ENCODE data around the gene CARS2. TPM values are rescaled to one million over a fixed set of nuclear protein-coding genes. Genes with fewer than 3 reads are reported as not detected.
A peak's percentile ranks its signal among the peaks of the same experiment; 100 is the strongest.

CARS2 gene
- total and polyA plus RNA-seq, 2 experiments from 2014 or later = 75.7 to 96.7 TPM

DNA sequence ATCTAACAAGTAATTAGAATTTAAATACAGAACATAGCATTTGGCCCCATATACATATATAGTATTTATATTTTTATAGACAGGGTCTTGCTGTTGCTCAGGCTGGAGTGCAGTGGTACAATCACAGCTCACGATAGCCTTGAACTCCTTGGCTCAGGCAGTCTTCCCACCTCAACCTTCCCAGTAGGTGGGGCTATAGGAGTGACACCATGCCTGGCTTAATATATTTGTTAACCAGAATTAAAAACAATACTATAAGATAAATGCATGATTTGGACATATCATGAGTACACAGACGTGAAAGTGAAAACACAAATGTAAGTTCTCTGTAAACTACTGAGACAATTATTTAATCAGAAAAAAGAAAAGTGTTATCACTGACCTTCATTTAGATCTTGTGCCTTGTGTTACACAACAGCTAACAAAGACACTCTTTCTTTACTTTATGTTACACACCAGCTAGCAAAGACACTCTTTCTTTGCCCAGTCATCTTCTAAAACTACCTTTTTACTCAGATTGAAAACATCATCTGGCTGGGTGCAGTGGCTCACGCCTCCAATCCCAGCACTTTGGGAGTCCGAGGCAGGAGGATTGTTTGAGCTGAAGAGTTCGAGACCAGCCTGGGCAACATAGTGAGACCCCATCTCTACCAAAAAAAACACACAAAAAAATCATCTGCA, 22.6 kb downstream of the CARS2 start:
- no peak overlapping the region for H3K27ac ChIP-seq
- peaks cover 24% of the 10 kb centered on the region for H3K36me3 ChIP-seq (ENCODE audit: low read depth)
- no peaks in the 10 kb centered on the region for H3K79me2 ChIP-seq (ENCODE audit: insufficient read depth)
- H3K4me3 ChIP-seq = no peak overlapping the region
- in situ Hi-C loops (cut with MboI) = no loop called here
- no peak overlapping the region for H2AFZ ChIP-seq
- TF ChIP-seq EZH2phosphoT487 (IDR thresholded peaks at IDR 0.05; ENCODE audit: insufficient read depth, low read depth) (no peak), EZH2 (IDR thresholded peaks at IDR 0.05; ENCODE audit: insufficient read depth, poor library complexity, severe bottlenecking) (no peak)
- no peaks in the 10 kb centered on the region for H3K4me1 ChIP-seq (ENCODE audit: insufficient read depth)
- no peaks in the 10 kb centered on the region for H3K9me2 ChIP-seq (ENCODE audit: insufficient read depth)
- H3F3A ChIP-seq (ENCODE audit: insufficient read depth) = no peaks in the 10 kb centered on the region
- H3K27me3 ChIP-seq (replicated peaks; ENCODE audit: insufficient read depth) = no peaks in the 10 kb centered on the region
- no peak overlapping the region for H3K9ac ChIP-seq
- no peaks in the 10 kb centered on the region for H3K9me3 ChIP-seq (ENCODE audit: low read depth)
- H3K4me2 ChIP-seq (ENCODE audit: unreplicated experiment) = no peak overlapping the region
- WGBS, 2 experiments (ENCODE audit: low coverage in 1 of 2, low lambda C conversion rate in 2 of 2, missing lambda C conversion rate in 2 of 2) = 87 to 89% methylated on average over 5 of the region's 5 CpGs
- DNase-seq = peak; percentile 55
- no peaks in the 10 kb centered on the region for H4K20me1 ChIP-seq (ENCODE audit: insufficient read depth)

DNA sequence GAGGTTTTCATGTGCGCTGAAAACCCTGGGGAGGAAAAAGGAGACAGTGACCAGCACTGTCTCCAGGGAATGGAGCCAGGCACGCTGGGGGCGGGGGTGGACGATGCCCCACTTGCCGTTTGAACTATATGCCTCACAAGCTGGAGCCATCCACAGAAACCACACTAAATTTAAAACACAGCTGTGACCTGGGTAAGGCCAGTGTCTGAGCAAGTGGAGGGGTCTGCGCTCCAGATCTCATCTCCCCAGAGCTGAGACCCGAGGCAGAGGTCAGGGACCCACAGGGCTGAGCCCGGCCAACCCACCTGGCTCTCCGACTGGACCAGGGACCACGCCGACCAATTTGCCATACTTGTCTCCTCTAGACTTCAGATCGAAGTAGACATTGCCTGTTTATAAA, 23.2 kb downstream of the CARS2 start:
- no peaks in the 10 kb centered on the region for H3K9me2 ChIP-seq (ENCODE audit: insufficient read depth)
- no peaks in the 10 kb centered on the region for H3K9me3 ChIP-seq (ENCODE audit: low read depth)
- no peak overlapping the region for H3K4me2 ChIP-seq (ENCODE audit: unreplicated experiment)
- H2AFZ ChIP-seq = no peak overlapping the region
- H3K27me3 ChIP-seq (replicated peaks; ENCODE audit: insufficient read depth) = no peaks in the 10 kb centered on the region
- H3K36me3 ChIP-seq (ENCODE audit: low read depth) = peaks cover 24% of the 10 kb centered on the region
- no peaks in the 10 kb centered on the region for H4K20me1 ChIP-seq (ENCODE audit: insufficient read depth)
- H3K27ac ChIP-seq = no peak overlapping the region
- DNase-seq = no peak
- H3K9ac ChIP-seq = no peak overlapping the region
- H3K4me3 ChIP-seq = no peak overlapping the region
- WGBS, 2 experiments (ENCODE audit: low coverage in 1 of 2, low lambda C conversion rate in 2 of 2, missing lambda C conversion rate in 2 of 2) = 95 to 96% methylated on average over 11 to 12 of the region's 12 CpGs
- in situ Hi-C loops (cut with MboI) = no loop called here
- H3K4me1 ChIP-seq (ENCODE audit: insufficient read depth) = no peaks in the 10 kb centered on the region
- TF ChIP-seq EZH2 (IDR thresholded peaks at IDR 0.05; ENCODE audit: insufficient read depth, poor library complexity, severe bottlenecking) (no peak), EZH2phosphoT487 (IDR thresholded peaks at IDR 0.05; ENCODE audit: insufficient read depth, low read depth) (no peak)
- H3K79me2 ChIP-seq (ENCODE audit: insufficient read depth) = no peaks in the 10 kb centered on the region
- no peaks in the 10 kb centered on the region for H3F3A ChIP-seq (ENCODE audit: insufficient read depth)

DNA sequence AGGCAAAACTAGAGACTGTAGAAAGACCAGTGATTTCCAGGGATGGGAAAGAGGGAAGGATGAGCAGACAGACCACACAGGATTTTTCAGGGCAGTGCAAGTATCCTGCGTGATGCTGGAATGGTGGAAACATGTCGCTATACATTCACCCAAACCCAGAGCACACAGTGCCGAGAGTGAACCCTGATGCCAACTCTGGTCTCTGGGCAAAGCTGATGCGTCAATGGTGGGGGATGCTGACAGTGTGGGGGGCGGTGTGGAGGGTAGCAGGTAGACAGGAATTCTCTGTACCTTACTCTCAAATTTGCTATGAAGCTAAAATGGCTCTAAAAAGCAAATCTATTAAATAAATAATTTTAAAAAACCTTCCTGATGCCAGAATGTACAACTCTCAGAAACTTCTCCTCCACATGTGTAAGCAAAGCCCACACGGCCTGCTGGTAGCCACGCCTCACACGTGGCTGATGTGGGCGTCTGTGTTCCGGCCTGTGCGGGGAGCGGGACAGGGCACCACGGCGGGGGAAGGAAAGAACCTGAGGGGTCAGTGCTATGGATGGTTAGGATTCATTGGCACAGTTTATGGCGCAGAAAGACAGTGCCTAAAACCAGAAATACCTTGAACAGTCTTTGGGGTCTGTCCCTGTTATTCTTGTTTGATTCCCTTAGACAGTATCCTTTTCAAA, 23.9 kb downstream of the CARS2 start:
- no peak for TF ChIP-seq EZH2 (IDR thresholded peaks at IDR 0.05; ENCODE audit: insufficient read depth, poor library complexity, severe bottlenecking)
- TF ChIP-seq EZH2phosphoT487 (IDR thresholded peaks at IDR 0.05; ENCODE audit: insufficient read depth, low read depth) = no peak
- H3K9me3 ChIP-seq (ENCODE audit: low read depth) = no peaks in the 10 kb centered on the region
- H2AFZ ChIP-seq = no peak overlapping the region
- in situ Hi-C loops (cut with MboI) = no loop called here
- H3K27me3 ChIP-seq (replicated peaks; ENCODE audit: insufficient read depth) = no peaks in the 10 kb centered on the region
- no peak for DNase-seq
- H3K4me2 ChIP-seq (ENCODE audit: unreplicated experiment) = no peak overlapping the region
- whole genome bisulfite sequencing, 2 experiments (ENCODE audit: low coverage in 1 of 2, low lambda C conversion rate in 2 of 2, missing lambda C conversion rate in 2 of 2) = 84 to 86% methylated on average over 15 of the region's 15 CpGs
- H4K20me1 ChIP-seq (ENCODE audit: insufficient read depth) = no peaks in the 10 kb centered on the region
- no peaks in the 10 kb centered on the region for H3K79me2 ChIP-seq (ENCODE audit: insufficient read depth)
- no peak overlapping the region for H3K4me3 ChIP-seq
- H3K36me3 ChIP-seq (ENCODE audit: low read depth) = peaks cover 24% of the 10 kb centered on the region
- no peak overlapping the region for H3K27ac ChIP-seq
- no peak overlapping the region for H3K9ac ChIP-seq
- no peaks in the 10 kb centered on the region for H3K9me2 ChIP-seq (ENCODE audit: insufficient read depth)
- no peaks in the 10 kb centered on the region for H3F3A ChIP-seq (ENCODE audit: insufficient read depth)
- no peaks in the 10 kb centered on the region for H3K4me1 ChIP-seq (ENCODE audit: insufficient read depth)

DNA sequence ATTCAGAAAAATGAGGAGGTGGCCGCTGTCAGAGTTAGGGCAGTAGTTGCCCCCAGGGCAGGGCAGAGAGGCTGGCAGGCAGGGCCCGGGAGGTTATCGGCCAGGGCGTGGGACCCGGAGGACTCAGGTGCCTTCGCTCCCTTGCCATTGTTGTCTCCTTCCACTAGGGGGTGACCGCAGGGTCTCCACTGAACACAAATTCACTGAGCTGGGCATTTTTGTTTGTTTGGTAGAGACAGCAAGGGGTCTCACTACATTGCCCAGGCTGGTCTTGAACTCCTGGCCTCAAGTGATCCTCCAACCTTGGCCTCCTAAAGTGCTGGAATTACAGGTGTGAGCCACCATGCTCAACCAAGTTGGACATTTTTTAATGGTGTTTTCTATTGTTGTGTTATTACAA, 25.1 kb downstream of the CARS2 start:
- H4K20me1 ChIP-seq (ENCODE audit: insufficient read depth) = no peaks in the 10 kb centered on the region
- 77 to 87% methylated on average over 7 of the region's 7 CpGs for WGBS, 2 experiments (ENCODE audit: low coverage in 1 of 2, low lambda C conversion rate in 2 of 2, missing lambda C conversion rate in 2 of 2)
- H3K9ac ChIP-seq = no peak overlapping the region
- in situ Hi-C loops (cut with MboI) = no loop called here
- peaks cover 24% of the 10 kb centered on the region for H3K36me3 ChIP-seq (ENCODE audit: low read depth)
- H3K4me3 ChIP-seq = no peak overlapping the region
- TF ChIP-seq EZH2 (IDR thresholded peaks at IDR 0.05; ENCODE audit: insufficient read depth, poor library complexity, severe bottlenecking) = no peak
- TF ChIP-seq EZH2phosphoT487 (IDR thresholded peaks at IDR 0.05; ENCODE audit: insufficient read depth, low read depth) = no peak
- no peak overlapping the region for H3K4me2 ChIP-seq (ENCODE audit: unreplicated experiment)
- H3K27ac ChIP-seq = no peak overlapping the region
- no peaks in the 10 kb centered on the region for H3K27me3 ChIP-seq (replicated peaks; ENCODE audit: insufficient read depth)
- no peaks in the 10 kb centered on the region for H3K9me3 ChIP-seq (ENCODE audit: low read depth)
- H3K9me2 ChIP-seq (ENCODE audit: insufficient read depth) = no peaks in the 10 kb centered on the region
- no peaks in the 10 kb centered on the region for H3K4me1 ChIP-seq (ENCODE audit: insufficient read depth)
- H3F3A ChIP-seq (ENCODE audit: insufficient read depth) = no peaks in the 10 kb centered on the region
- H3K79me2 ChIP-seq (ENCODE audit: insufficient read depth) = peaks cover 2% of the 10 kb centered on the region; the same call in 1 of the 2 replicates
- H2AFZ ChIP-seq = no peak overlapping the region
- DNase-seq = peak; percentile 51
